ENCODE measurements around the gene ATF6. TPM values are rescaled to one million over a fixed set of nuclear protein-coding genes. Genes with fewer than 3 reads are reported as not detected.

Gene ATF6
- total RNA-seq, 2 experiments from 2014 or later = 16.2 to 17.1 TPM

DNA sequence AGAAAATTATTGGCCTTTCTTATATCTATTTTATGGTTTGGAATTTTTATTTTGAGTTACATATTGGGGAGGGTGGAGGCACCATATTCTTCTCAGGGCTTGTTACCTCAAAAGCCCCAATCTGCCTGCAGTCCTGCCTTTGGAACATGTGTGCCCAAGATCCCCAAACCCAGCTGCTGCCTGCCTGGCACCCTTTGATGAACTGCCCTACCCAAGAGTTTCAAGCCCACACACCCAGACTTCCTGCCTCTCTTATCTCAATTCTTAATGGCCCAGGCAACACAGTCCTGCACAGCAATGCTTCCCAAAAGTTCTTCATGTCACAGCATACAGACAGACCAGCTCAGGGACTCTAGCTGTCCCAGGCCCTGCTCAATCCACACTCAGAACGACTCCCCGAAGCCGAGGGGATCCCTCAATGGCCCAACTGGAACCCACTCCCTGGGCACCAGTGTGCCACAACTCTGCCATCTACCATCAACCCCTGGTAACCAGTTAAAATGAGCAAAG is 238.4 kb downstream of the ATF6 start:
- Histone ChIP-seq H3K4me1 (ENCODE audit: insufficient read depth, low read length) (no peaks in the 10 kb centered on the region), H3K9me3 (ENCODE audit: control insufficient read depth in 1 of 2, insufficient read depth in 1 of 2, low read length in 2 of 2) (peaks cover 0 to 1% of the 10 kb centered on the region in 2 experiments), H3K4me3 (ENCODE audit: low read length) (no peak overlapping the region), H3K36me3 (ENCODE audit: insufficient read depth, low read length) (no peaks in the 10 kb centered on the region), H3K27ac (ENCODE audit: low read depth in 1 of 2, low read length in 2 of 2) (no peak overlapping the region), H3K27me3 (ENCODE audit: control insufficient read depth in 1 of 2, insufficient read depth in 2 of 2, low read length in 2 of 2) (peaks cover 0 to 3% of the 10 kb centered on the region in 2 experiments)
- ChIA-PET CTCF (no interaction called here), POLR2A (no interaction called here)
- Mint-ChIP-seq H3K9me3 (no peaks in the 10 kb centered on the region), H3K4me3 (no peak overlapping the region), H3K36me3 (ENCODE audit: low read depth) (no peaks in the 10 kb centered on the region), H3K27me3 (no peaks in the 10 kb centered on the region), H3K4me1 (ENCODE audit: low read depth) (no peaks in the 10 kb centered on the region), H3K27ac (no peak overlapping the region)
- ATAC-seq (ENCODE audit: poor library complexity) = no peak
- TF ChIP-seq, protein P1, sequence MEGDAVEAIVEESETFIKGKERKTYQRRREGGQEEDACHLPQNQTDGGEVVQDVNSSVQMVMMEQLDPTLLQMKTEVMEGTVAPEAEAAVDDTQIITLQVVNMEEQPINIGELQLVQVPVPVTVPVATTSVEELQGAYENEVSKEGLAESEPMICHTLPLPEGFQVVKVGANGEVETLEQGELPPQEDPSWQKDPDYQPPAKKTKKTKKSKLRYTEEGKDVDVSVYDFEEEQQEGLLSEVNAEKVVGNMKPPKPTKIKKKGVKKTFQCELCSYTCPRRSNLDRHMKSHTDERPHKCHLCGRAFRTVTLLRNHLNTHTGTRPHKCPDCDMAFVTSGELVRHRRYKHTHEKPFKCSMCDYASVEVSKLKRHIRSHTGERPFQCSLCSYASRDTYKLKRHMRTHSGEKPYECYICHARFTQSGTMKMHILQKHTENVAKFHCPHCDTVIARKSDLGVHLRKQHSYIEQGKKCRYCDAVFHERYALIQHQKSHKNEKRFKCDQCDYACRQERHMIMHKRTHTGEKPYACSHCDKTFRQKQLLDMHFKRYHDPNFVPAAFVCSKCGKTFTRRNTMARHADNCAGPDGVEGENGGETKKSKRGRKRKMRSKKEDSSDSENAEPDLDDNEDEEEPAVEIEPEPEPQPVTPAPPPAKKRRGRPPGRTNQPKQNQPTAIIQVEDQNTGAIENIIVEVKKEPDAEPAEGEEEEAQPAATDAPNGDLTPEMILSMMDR (IDR thresholded peaks at IDR 0.05) = no peak
- no peak for DNase-seq
- intact Hi-C loops (cut with DNase I, micrococcal nuclease) = no loop called here

DNA sequence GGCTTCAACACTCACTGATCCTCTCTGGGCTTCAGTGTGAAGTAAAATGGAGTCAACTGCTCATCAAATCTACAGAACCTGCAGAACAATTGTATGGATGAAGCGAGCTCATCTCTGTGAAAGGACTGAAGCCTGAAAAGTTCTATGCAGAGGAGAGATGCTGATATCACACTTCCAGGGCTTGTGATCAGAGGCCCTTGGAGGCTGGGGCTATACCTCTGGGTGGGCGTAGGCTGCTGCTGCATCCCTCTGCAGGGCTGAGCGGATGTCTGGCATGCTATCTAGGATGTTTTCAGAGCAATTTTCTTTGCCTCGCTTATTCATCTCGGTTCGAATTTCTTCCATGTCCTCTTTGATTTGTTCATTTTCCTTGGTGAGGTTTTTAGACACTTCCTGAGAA is 240.0 kb downstream of the ATF6 start:
- Mint-ChIP-seq H3K27ac (no peak overlapping the region), H3K36me3 (ENCODE audit: low read depth) (no peaks in the 10 kb centered on the region), H3K27me3 (no peaks in the 10 kb centered on the region), H3K9me3 (no peaks in the 10 kb centered on the region), H3K4me1 (ENCODE audit: low read depth) (no peaks in the 10 kb centered on the region), H3K4me3 (no peak overlapping the region)
- Histone ChIP-seq H3K36me3 (ENCODE audit: insufficient read depth, low read length) (no peaks in the 10 kb centered on the region), H3K27me3 (ENCODE audit: control insufficient read depth in 1 of 2, insufficient read depth in 2 of 2, low read length in 2 of 2) (peaks cover 0 to 3% of the 10 kb centered on the region in 2 experiments), H3K9me3 (ENCODE audit: control insufficient read depth in 1 of 2, insufficient read depth in 1 of 2, low read length in 2 of 2) (peaks cover 0 to 5% of the 10 kb centered on the region in 2 experiments), H3K4me3 (ENCODE audit: low read length) (no peak overlapping the region), H3K4me1 (ENCODE audit: insufficient read depth, low read length) (no peaks in the 10 kb centered on the region), H3K27ac (ENCODE audit: low read depth in 1 of 2, low read length in 2 of 2) (no peak overlapping the region)
- TF ChIP-seq, protein P1 (IDR thresholded peaks at IDR 0.05) = no peak
- intact Hi-C loops (cut with DNase I, micrococcal nuclease) = no loop called here
- DNase-seq = no peak
- ChIA-PET POLR2A (interaction anchor here (0.8 kb wide), 1 partner anchor 73 kb away, joined by 5 read pairs; no protein-coding TSS in a partner anchor), CTCF (no interaction called here)
- no peak for ATAC-seq (ENCODE audit: poor library complexity)

DNA sequence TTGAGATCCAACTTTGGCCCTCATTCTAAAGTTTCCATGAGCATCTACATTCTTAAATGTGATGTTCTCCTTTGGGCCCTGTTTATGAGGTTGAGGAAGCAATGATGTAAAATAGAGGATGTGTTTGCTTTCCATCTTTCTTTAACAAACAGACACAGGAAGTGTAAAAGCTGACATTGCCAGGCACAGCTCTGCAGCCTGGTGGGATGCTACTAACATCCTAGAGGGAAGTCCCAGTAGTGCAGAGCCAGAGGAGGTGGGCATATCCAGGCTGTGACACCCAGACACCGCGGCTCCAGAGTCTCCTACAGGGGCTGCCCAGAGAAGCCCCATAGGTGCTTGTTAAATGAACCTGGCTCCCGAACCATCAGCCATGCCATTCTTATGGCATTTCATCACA is 241.3 kb downstream of the ATF6 start:
- no peaks in the 10 kb centered on the region for H3K9me3 Mint-ChIP-seq
- CTCF ChIA-PET = no interaction called here
- TF ChIP-seq, protein P1 (IDR thresholded peaks at IDR 0.05) = no peak
- Histone ChIP-seq H3K9me3 (ENCODE audit: control insufficient read depth in 1 of 2, insufficient read depth in 1 of 2, low read length in 2 of 2) (peaks cover 0 to 5% of the 10 kb centered on the region in 2 experiments), H3K36me3 (ENCODE audit: insufficient read depth, low read length) (no peaks in the 10 kb centered on the region), H3K4me3 (ENCODE audit: low read length) (no peak overlapping the region), H3K27me3 (ENCODE audit: control insufficient read depth in 1 of 2, insufficient read depth in 2 of 2, low read length in 2 of 2) (peaks cover 0 to 3% of the 10 kb centered on the region in 2 experiments), H3K27ac (ENCODE audit: low read depth in 1 of 2, low read length in 2 of 2) (no peak overlapping the region), H3K4me1 (ENCODE audit: insufficient read depth, low read length) (no peaks in the 10 kb centered on the region)
- H3K27ac Mint-ChIP-seq = no peak overlapping the region
- no peak overlapping the region for H3K4me3 Mint-ChIP-seq
- H3K36me3 Mint-ChIP-seq (ENCODE audit: low read depth) = no peaks in the 10 kb centered on the region
- DNase-seq (no peak), ATAC-seq (ENCODE audit: poor library complexity) (no peak)
- peaks cover 2% of the 10 kb centered on the region for H3K27me3 Mint-ChIP-seq
- POLR2A ChIA-PET = no interaction called here
- no peaks in the 10 kb centered on the region for H3K4me1 Mint-ChIP-seq (ENCODE audit: low read depth)
- intact Hi-C loops (cut with DNase I, micrococcal nuclease) = no loop called here
